ENCODE measurements around the gene MAPKAPK2.

Gene MAPKAPK2

DNA sequence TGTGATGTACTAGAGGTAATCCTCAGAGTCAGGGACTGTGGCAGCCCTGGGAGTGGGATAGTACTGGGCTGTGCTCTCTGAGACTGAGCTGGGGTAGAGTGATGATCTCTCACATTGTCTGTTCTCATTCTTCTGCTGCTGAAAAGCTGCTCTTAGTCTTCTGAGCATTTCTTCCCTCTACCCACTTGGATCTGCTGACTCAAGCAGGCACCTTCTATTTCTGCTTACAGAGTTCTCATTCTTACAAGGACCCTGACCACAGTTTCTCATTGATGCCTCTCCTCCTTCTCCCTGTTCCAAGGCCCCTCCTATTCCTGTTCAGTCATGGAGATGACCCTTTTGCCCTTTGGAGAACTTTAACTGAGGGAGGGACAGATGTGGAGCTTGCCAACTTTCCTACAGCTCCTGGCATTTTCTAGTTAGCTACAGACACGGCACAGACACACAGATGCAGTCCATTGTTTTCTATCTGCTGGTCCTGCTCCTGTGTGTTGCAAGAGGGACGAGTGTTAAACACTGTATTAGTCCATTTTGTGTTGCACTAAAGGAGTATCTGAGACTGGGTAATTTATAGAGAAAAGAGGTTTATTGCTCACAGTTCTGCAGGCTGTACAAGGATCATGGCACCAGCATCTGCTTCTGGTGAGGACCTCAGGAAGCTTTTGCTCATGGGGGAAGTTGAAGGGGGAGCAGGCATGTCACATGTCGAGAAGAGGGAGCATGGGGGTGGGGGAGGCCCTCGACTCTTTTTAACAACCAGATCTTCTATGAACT is 12.3 kb downstream of the MAPKAPK2 start:
- Histone ChIP-seq H3K4me2 (ENCODE audit: low read depth, low read length) (peak overlapping the region; percentile 43), H3K36me3 (replicated peaks; ENCODE audit: insufficient read depth, low read length) (no peaks in the 10 kb centered on the region), H3K9me3 (replicated peaks; ENCODE audit: insufficient read depth, low read length) (no peaks in the 10 kb centered on the region), H3K79me2 (ENCODE audit: low read length) (peaks cover 99% of the 10 kb centered on the region), H3F3A (ENCODE audit: insufficient read depth, low read length) (peaks cover 10% of the 10 kb centered on the region; the same call in 1 of the 2 replicates), H3K4me1 (ENCODE audit: low read length) (peaks cover 57% of the 10 kb centered on the region), H3K27ac (ENCODE audit: low read length) (peak overlapping the region; percentile 2; the same call in 1 of the 2 replicates), H4K20me1 (ENCODE audit: insufficient read depth, low read length) (peaks cover 4% of the 10 kb centered on the region; the same call in 1 of the 2 replicates), H2AFZ (ENCODE audit: low read length) (no peak overlapping the region), H3K9me2 (replicated peaks; ENCODE audit: insufficient read depth, low read length) (no peaks in the 10 kb centered on the region), H3K9ac (ENCODE audit: low read length) (no peak overlapping the region), H3K4me3 (ENCODE audit: low read length) (no peak overlapping the region), H3K27me3 (replicated peaks; ENCODE audit: insufficient read depth, low read length) (no peaks in the 10 kb centered on the region)
- peak; percentile 46 for DNase-seq
- TF ChIP-seq EZH2 (optimal IDR thresholded peaks at IDR 0.05; ENCODE audit: low read depth, low read length) (no peak), EZH2phosphoT487 (IDR thresholded peaks at IDR 0.05; ENCODE audit: low read length) (no peak)
- TF ChIP-seq, protein P1, sequence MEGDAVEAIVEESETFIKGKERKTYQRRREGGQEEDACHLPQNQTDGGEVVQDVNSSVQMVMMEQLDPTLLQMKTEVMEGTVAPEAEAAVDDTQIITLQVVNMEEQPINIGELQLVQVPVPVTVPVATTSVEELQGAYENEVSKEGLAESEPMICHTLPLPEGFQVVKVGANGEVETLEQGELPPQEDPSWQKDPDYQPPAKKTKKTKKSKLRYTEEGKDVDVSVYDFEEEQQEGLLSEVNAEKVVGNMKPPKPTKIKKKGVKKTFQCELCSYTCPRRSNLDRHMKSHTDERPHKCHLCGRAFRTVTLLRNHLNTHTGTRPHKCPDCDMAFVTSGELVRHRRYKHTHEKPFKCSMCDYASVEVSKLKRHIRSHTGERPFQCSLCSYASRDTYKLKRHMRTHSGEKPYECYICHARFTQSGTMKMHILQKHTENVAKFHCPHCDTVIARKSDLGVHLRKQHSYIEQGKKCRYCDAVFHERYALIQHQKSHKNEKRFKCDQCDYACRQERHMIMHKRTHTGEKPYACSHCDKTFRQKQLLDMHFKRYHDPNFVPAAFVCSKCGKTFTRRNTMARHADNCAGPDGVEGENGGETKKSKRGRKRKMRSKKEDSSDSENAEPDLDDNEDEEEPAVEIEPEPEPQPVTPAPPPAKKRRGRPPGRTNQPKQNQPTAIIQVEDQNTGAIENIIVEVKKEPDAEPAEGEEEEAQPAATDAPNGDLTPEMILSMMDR (IDR thresholded peaks at IDR 0.05; ENCODE audit: low read length), result no peak

DNA sequence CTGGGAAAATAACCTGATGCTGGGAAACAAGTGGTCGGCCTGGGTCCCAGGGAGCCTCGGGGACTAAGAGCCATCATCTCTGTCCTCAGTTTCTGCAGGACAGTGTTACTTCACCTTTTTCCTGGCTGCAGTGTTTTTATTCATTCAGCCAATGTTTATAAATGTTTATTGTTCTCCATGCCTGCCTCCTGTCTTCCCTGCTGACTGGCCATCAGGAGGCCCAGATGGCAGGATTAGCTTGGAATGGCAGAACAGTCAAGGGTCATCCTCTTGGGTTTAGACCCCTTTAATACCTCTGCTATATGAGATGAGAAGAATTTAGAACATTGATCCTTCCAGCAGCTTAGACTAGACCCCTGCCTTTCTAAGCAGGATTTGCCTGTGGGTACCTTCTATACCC is 13.3 kb downstream of the MAPKAPK2 start:
- H3K27ac ChIP-seq (ENCODE audit: low read length), result no peak overlapping the region
- H4K20me1 ChIP-seq (ENCODE audit: insufficient read depth, low read length), result no peaks in the 10 kb centered on the region
- H3K27me3 ChIP-seq (replicated peaks; ENCODE audit: insufficient read depth, low read length), result no peaks in the 10 kb centered on the region
- TF ChIP-seq EZH2phosphoT487 (IDR thresholded peaks at IDR 0.05; ENCODE audit: low read length) (no peak), EZH2 (optimal IDR thresholded peaks at IDR 0.05; ENCODE audit: low read depth, low read length) (no peak)
- TF ChIP-seq, protein P1 (IDR thresholded peaks at IDR 0.05; ENCODE audit: low read length), result no peak
- DNase-seq, result no peak
- H3K9me3 ChIP-seq (replicated peaks; ENCODE audit: insufficient read depth, low read length), result no peaks in the 10 kb centered on the region
- H3F3A ChIP-seq (ENCODE audit: insufficient read depth, low read length), result peaks cover 4% of the 10 kb centered on the region; the same call in 1 of the 2 replicates
- no peak overlapping the region for H3K4me3 ChIP-seq (ENCODE audit: low read length)
- no peak overlapping the region for H2AFZ ChIP-seq (ENCODE audit: low read length)
- H3K4me2 ChIP-seq (ENCODE audit: low read depth, low read length), result no peak overlapping the region
- no peak overlapping the region for H3K9ac ChIP-seq (ENCODE audit: low read length)
- H3K79me2 ChIP-seq (ENCODE audit: low read length), result peaks cover 99% of the 10 kb centered on the region
- no peaks in the 10 kb centered on the region for H3K9me2 ChIP-seq (replicated peaks; ENCODE audit: insufficient read depth, low read length)
- no peaks in the 10 kb centered on the region for H3K36me3 ChIP-seq (replicated peaks; ENCODE audit: insufficient read depth, low read length)
- H3K4me1 ChIP-seq (ENCODE audit: low read length), result peaks cover 47% of the 10 kb centered on the region

DNA sequence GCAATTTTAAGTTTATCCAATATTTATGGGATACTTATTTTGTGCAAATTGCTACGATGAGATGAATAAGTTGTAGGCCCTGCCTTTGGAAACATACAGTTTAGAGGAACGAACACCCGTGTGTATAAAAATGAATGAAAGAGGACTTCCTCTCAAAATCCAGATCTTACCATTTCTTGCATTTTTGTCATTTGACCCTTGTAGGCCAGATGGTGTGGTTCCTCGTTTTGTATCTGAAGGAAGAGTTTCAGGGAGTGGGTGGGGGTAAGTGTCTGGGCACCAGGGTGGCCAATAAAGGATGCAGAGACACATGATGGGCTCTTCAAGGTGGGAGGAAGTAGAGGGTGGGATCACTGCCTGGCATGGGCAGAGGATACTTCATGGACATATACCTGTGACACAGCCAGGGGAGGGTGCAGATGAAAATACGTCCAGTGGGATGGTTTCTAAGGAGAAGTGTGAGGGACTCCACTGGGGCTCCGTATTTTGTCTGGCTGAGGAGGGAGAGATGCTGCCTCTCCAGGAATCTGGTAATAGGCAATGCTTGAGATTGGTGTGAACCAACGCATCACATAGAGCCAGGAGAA is 14.4 kb downstream of the MAPKAPK2 start:
- H3K27ac ChIP-seq (ENCODE audit: low read length), result no peak overlapping the region
- H3K36me3 ChIP-seq (replicated peaks; ENCODE audit: insufficient read depth, low read length), result no peaks in the 10 kb centered on the region
- no peak for TF ChIP-seq EZH2 (optimal IDR thresholded peaks at IDR 0.05; ENCODE audit: low read depth, low read length)
- H3K4me2 ChIP-seq (ENCODE audit: low read depth, low read length), result no peak overlapping the region
- H3K9me3 ChIP-seq (replicated peaks; ENCODE audit: insufficient read depth, low read length), result no peaks in the 10 kb centered on the region
- H3K4me3 ChIP-seq (ENCODE audit: low read length), result no peak overlapping the region
- H2AFZ ChIP-seq (ENCODE audit: low read length), result no peak overlapping the region
- H3K27me3 ChIP-seq (replicated peaks; ENCODE audit: insufficient read depth, low read length), result no peaks in the 10 kb centered on the region
- H3K9me2 ChIP-seq (replicated peaks; ENCODE audit: insufficient read depth, low read length), result no peaks in the 10 kb centered on the region
- peaks cover 44% of the 10 kb centered on the region for H3K4me1 ChIP-seq (ENCODE audit: low read length)
- H3K79me2 ChIP-seq (ENCODE audit: low read length), result peaks cover 99% of the 10 kb centered on the region
- H3K9ac ChIP-seq (ENCODE audit: low read length), result no peak overlapping the region
- DNase-seq, result no peak
- H4K20me1 ChIP-seq (ENCODE audit: insufficient read depth, low read length), result 0 out of 2 replicates have a peak, but pooled peaks cover 3% of the 10 kb centered on the region
- H3F3A ChIP-seq (ENCODE audit: insufficient read depth, low read length), result no peaks in the 10 kb centered on the region

All from MM.1S (cell line).